ENCODE measurements around the gene DUS1L.
"Not testable (repeated sequence)": the region's sequence is repeated elsewhere in the genome, so short reads cannot be mapped to it uniquely, and the experiment has no call there.

Gene DUS1L

GRCh38 chr17:82042649-82043048, 23.0 kb downstream of the DUS1L start:
- H3K9ac ChIP-seq (ENCODE audit: low read length), result no peak overlapping the region
- H3K4me3 ChIP-seq (ENCODE audit: low read length), result no peak overlapping the region
- H3K27ac ChIP-seq (ENCODE audit: low read length), result no peak overlapping the region
- no peaks in the 10 kb centered on the region for H3K79me2 ChIP-seq (ENCODE audit: low read length)
- no peaks in the 10 kb centered on the region for H3K9me3 ChIP-seq (ENCODE audit: insufficient read depth, low read length)
- peaks cover 12% of the 10 kb centered on the region; the same call in 1 of the 2 replicates for H3K4me1 ChIP-seq (ENCODE audit: low read length)
- H3K4me2 ChIP-seq (ENCODE audit: low read length), result no peak overlapping the region
- H4K20me1 ChIP-seq (ENCODE audit: insufficient read depth, low read length), result no peaks in the 10 kb centered on the region
- no peak for TF ChIP-seq CTCF (IDR thresholded peaks at IDR 0.05; ENCODE audit: low read depth, low read length)
- no peak for TF ChIP-seq EZH2phosphoT487 (IDR thresholded peaks at IDR 0.05; ENCODE audit: low read depth)
- no peak overlapping the region for H2AFZ ChIP-seq (ENCODE audit: low read depth, low read length)
- H3K36me3 ChIP-seq (replicated peaks; ENCODE audit: low read depth, low read length), result no peaks in the 10 kb centered on the region
- no peaks in the 10 kb centered on the region for H3K27me3 ChIP-seq (ENCODE audit: low read depth, low read length)

GRCh38 chr17:82041144-82041814, 24.3 kb downstream of the DUS1L start:
- no peak overlapping the region for H3K9ac ChIP-seq (ENCODE audit: low read length)
- H3K4me3 ChIP-seq (ENCODE audit: low read length), result no peak overlapping the region
- no peak overlapping the region for H3K4me2 ChIP-seq (ENCODE audit: low read length)
- TF ChIP-seq EZH2phosphoT487 (IDR thresholded peaks at IDR 0.05; ENCODE audit: low read depth) (no peak), CTCF (IDR thresholded peaks at IDR 0.05; ENCODE audit: low read depth, low read length) (no peak)
- H3K36me3 ChIP-seq (replicated peaks; ENCODE audit: low read depth, low read length), result peaks cover 2% of the 10 kb centered on the region
- H3K27ac ChIP-seq (ENCODE audit: low read length), result no peak overlapping the region
- peaks cover 17% of the 10 kb centered on the region for H3K4me1 ChIP-seq (ENCODE audit: low read length)
- no peaks in the 10 kb centered on the region for H3K9me3 ChIP-seq (ENCODE audit: insufficient read depth, low read length)
- H4K20me1 ChIP-seq (ENCODE audit: insufficient read depth, low read length), result peaks cover 5% of the 10 kb centered on the region; the same call in 1 of the 2 replicates
- peaks cover 7% of the 10 kb centered on the region for H3K79me2 ChIP-seq (ENCODE audit: low read length)
- H3K27me3 ChIP-seq (ENCODE audit: low read depth, low read length), result no peaks in the 10 kb centered on the region
- no peak overlapping the region for H2AFZ ChIP-seq (ENCODE audit: low read depth, low read length)

GRCh38 chr17:82039695-82040299, 25.8 kb downstream of the DUS1L start:
- Histone ChIP-seq H2AFZ (ENCODE audit: low read depth, low read length) (no peak overlapping the region), H3K9ac (ENCODE audit: low read length) (no peak overlapping the region), H3K79me2 (ENCODE audit: low read length) (peaks cover 7% of the 10 kb centered on the region), H3K9me3 (ENCODE audit: insufficient read depth, low read length) (no peaks in the 10 kb centered on the region), H3K36me3 (replicated peaks; ENCODE audit: low read depth, low read length) (peaks cover 7% of the 10 kb centered on the region), H3K4me1 (ENCODE audit: low read length) (peaks cover 19% of the 10 kb centered on the region), H3K4me3 (ENCODE audit: low read length) (no peak overlapping the region), H3K27ac (ENCODE audit: low read length) (no peak overlapping the region), H3K4me2 (ENCODE audit: low read length) (no peak overlapping the region), H3K27me3 (ENCODE audit: low read depth, low read length) (no peaks in the 10 kb centered on the region), H4K20me1 (ENCODE audit: insufficient read depth, low read length) (peaks cover 5% of the 10 kb centered on the region; the same call in 1 of the 2 replicates)
- TF ChIP-seq EZH2phosphoT487 (IDR thresholded peaks at IDR 0.05; ENCODE audit: low read depth) (no peak), CTCF (IDR thresholded peaks at IDR 0.05; ENCODE audit: low read depth, low read length) (no peak)

- not testable (repeated sequence) for H3K27ac ChIP-seq (ENCODE audit: low read length); H2AFZ ChIP-seq (ENCODE audit: low read depth, low read length); H3K36me3 ChIP-seq (replicated peaks; ENCODE audit: low read depth, low read length); H3K9me3 ChIP-seq (ENCODE audit: insufficient read depth, low read length); H3K4me2 ChIP-seq (ENCODE audit: low read length); H4K20me1 ChIP-seq (ENCODE audit: insufficient read depth, low read length); H3K79me2 ChIP-seq (ENCODE audit: low read length); H3K27me3 ChIP-seq (ENCODE audit: low read depth, low read length); H3K4me3 ChIP-seq (ENCODE audit: low read length); H3K9ac ChIP-seq (ENCODE audit: low read length)
- peaks cover 19% of the 10 kb centered on the region for H3K4me1 ChIP-seq (ENCODE audit: low read length)
These were observed 26.7 kb downstream of the DUS1L start for GRCh38 chr17:82038796-82039409.
